Measurements from ENCODE around the gene LYRM4. TPM values are rescaled to one million over a fixed set of nuclear protein-coding genes. Genes with fewer than 3 reads are reported as not detected.

Gene LYRM4
- total RNA-seq, 1 experiment from 2014 or later: 44.3 TPM

DNA sequence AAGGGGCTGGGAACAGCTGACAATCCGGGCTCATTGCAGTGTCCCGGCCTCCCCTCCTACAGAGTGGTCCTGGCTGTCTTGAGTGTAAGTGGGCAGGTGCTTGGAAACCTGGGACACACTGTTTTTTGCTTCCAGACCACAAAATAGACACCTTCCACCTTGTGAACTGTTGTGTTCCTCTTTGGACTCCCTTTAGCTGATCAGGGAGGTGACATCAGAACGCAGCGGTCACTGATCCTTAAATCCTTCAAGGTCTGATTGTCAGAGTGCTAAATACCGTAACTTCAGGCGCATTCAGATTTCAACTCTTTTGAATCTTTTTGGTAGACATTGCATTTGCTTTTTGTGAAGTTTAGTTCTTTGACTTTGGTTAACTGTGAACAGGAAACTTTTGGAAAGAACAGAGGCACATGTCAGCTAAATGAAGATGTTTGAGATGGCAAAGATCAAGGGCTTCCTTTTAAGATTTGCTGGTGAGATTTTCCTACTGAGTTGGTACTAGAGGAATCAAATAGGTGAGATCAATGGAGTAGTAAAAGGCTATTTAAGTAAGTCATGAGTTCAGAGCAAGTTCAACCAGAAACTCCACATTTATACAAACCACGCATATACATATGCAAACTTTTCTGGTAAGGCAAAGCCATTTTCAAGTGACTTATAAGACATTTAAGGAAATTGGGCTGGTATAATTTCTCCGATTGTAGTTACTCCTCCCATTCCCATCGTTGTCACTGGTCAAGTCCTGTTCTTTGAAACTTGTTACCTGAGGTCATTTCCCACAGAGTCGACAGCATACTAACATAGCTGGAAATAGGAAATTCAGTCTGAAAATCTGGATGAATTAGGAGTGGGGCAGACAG is 169.3 kb downstream of the LYRM4 start:
- no peak overlapping the region for H2AFZ ChIP-seq (ENCODE audit: low read length)
- TF ChIP-seq, protein P1, sequence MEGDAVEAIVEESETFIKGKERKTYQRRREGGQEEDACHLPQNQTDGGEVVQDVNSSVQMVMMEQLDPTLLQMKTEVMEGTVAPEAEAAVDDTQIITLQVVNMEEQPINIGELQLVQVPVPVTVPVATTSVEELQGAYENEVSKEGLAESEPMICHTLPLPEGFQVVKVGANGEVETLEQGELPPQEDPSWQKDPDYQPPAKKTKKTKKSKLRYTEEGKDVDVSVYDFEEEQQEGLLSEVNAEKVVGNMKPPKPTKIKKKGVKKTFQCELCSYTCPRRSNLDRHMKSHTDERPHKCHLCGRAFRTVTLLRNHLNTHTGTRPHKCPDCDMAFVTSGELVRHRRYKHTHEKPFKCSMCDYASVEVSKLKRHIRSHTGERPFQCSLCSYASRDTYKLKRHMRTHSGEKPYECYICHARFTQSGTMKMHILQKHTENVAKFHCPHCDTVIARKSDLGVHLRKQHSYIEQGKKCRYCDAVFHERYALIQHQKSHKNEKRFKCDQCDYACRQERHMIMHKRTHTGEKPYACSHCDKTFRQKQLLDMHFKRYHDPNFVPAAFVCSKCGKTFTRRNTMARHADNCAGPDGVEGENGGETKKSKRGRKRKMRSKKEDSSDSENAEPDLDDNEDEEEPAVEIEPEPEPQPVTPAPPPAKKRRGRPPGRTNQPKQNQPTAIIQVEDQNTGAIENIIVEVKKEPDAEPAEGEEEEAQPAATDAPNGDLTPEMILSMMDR (conservative IDR thresholded peaks at IDR 0.05): no peak
- H4K8ac ChIP-seq (replicated peaks; ENCODE audit: insufficient read length, low read depth, low read length): no peak overlapping the region
- no CpG with 5 or more reads among the region's 10 CpGs for WGBS (ENCODE audit: extremely low coverage, insufficient read length, low lambda C conversion rate)
- Mint-ChIP-seq H3K4me3 (no peak overlapping the region), H3K4me1 (peaks cover 7% of the 10 kb centered on the region in 2 experiments), H3K27ac (no peak overlapping the region), H3K36me3 (ENCODE audit: insufficient read depth in 1 of 3, low read depth in 3 of 3) (0 out of 7 replicates have a peak, but pooled peaks cover 0 to 4% (median 0%) of the 10 kb centered on the region in 3 experiments), H3K27me3 (ENCODE audit: low read depth) (peaks cover 51% of the 10 kb centered on the region), H3K9me3 (peaks cover under 1 to 6% of the 10 kb centered on the region in 2 experiments; a peak in 2 of 5 replicates)
- no peaks in the 10 kb centered on the region for H3K9me3 ChIP-seq (ENCODE audit: control insufficient read depth, low read depth, low read length)
- peaks cover 6% of the 10 kb centered on the region; the same call in 1 of the 2 replicates for H3K27me3 ChIP-seq (ENCODE audit: insufficient read depth, low read length)
- H4K91ac ChIP-seq (ENCODE audit: insufficient read length, low read depth, low read length): no peak overlapping the region
- H2BK20ac ChIP-seq (ENCODE audit: low read depth, low read length, poor library complexity, severe bottlenecking): no peak overlapping the region
- H3K27ac ChIP-seq (ENCODE audit: insufficient read length, low read depth, low read length): no peak overlapping the region
- H3K14ac ChIP-seq (ENCODE audit: insufficient read depth, low read length): no peak overlapping the region
- no peak overlapping the region for H3T11ph ChIP-seq (ENCODE audit: low read length)
- H3K79me2 ChIP-seq (ENCODE audit: insufficient read depth, low read length): no peaks in the 10 kb centered on the region
- no peak overlapping the region for H2BK120ac ChIP-seq (ENCODE audit: low read depth, low read length, poor library complexity, severe bottlenecking)
- no peaks in the 10 kb centered on the region for H3K23me2 ChIP-seq (ENCODE audit: insufficient read length, low read depth, low read length, poor library complexity, severe bottlenecking)
- H3K4ac ChIP-seq (ENCODE audit: low read depth, low read length): no peak overlapping the region
- no peak overlapping the region for H3K56ac ChIP-seq (ENCODE audit: insufficient read length, low read depth, low read length)
- no peak for DNase-seq
- H2BK15ac ChIP-seq (ENCODE audit: low read depth, low read length): no peak overlapping the region
- H2AK5ac ChIP-seq (ENCODE audit: insufficient read length, low read length): no peak overlapping the region
- no peak overlapping the region for H4K5ac ChIP-seq (ENCODE audit: insufficient read length, low read depth, low read length)
- H3K18ac ChIP-seq (ENCODE audit: insufficient read length, low read depth, low read length): no peak overlapping the region
- H3K23ac ChIP-seq (ENCODE audit: insufficient read length, low read depth, low read length): no peak overlapping the region
- no peak overlapping the region for H2BK5ac ChIP-seq (ENCODE audit: insufficient read length, low read length)
- H3K4me2 ChIP-seq (ENCODE audit: insufficient read depth, insufficient read length, low read length): no peak overlapping the region
- H2BK12ac ChIP-seq (ENCODE audit: insufficient read length, low read depth, low read length): no peak overlapping the region
- H3K9ac ChIP-seq (ENCODE audit: extremely low read depth, insufficient read length, low read length): no peak overlapping the region
- H3K79me1 ChIP-seq (ENCODE audit: insufficient read depth, low read depth, low read length, poor library complexity, severe bottlenecking): no peaks in the 10 kb centered on the region
- no peaks in the 10 kb centered on the region for H4K20me1 ChIP-seq (ENCODE audit: control insufficient read depth, insufficient read depth, insufficient read length)
- H3K4me1 ChIP-seq (ENCODE audit: insufficient read depth, low read length): no peaks in the 10 kb centered on the region

Data from H9 (cell line).